AG10803 (cell line): ENCODE measurements around the gene TAF4.
"Not testable (repeated sequence)": the region's sequence is repeated elsewhere in the genome, so short reads cannot be mapped to it uniquely, and the experiment has no call there.

Experiments
- DNase-seq: peaks from one replicate; pipeline ENCODE4 v3.0.0; 2010; ENCODE audit warnings: low read depth
- H3K4me3 ChIP-seq: 2 replicates; pipeline ENCODE4 v1.5.1; 2011; ENCODE audit warnings: mild to moderate bottlenecking, low read length, control low read depth
- TF ChIP-seq, protein P1 (sequence below): conservative IDR thresholded peaks from 2 replicates; pipeline ENCODE4 v1.5.1; 2011; ENCODE audit warnings: mild to moderate bottlenecking, low read length, control low read depth, inconsistent platforms

The TAF4 gene

DNA sequence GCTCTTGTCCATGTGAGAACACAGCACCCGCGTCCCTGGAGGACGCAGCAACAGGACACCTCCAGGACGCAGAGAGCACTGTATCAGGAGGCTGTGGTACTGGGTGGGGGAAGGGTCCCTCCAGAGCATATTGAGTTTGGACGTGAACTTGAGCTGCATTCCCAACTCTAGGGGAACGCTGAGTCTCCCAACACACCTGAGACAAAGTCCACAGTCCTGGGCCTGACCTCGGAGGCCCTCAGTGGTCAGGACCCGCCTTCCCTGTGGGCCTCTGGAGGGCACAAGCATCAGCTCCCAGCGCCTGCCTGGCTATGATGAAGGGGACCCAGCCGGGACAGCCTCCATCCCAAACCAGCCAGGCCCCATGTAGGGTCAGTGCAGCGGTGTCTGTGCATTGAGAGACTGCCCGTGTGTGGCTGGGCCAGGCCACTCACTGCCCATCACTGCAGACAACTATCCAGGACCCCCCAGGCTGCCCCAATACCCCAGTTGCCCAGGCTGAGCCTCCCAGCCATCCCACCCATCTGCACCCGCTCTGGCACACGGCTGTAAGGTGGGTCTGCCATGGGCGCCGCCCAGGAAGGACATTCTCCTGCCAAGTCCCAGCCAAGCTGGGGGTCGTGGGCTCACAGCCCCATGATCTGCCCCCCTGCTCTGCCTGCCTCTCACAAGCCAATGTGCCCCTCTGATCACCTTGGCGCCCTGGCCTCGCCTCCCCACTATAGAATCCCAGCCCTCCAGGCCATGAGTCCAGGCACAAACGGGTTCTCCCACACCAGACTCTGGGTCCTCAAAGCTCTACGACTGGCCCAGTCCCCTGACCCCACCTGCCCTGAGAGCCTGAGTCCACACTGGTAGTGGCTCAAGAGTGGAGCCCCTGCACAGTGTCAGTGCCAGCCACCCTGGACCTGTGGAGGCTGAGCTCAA is 115.7 kb downstream of the TAF4 start:
- H3K4me3 ChIP-seq, result no peak overlapping the region
- TF ChIP-seq, protein P1, sequence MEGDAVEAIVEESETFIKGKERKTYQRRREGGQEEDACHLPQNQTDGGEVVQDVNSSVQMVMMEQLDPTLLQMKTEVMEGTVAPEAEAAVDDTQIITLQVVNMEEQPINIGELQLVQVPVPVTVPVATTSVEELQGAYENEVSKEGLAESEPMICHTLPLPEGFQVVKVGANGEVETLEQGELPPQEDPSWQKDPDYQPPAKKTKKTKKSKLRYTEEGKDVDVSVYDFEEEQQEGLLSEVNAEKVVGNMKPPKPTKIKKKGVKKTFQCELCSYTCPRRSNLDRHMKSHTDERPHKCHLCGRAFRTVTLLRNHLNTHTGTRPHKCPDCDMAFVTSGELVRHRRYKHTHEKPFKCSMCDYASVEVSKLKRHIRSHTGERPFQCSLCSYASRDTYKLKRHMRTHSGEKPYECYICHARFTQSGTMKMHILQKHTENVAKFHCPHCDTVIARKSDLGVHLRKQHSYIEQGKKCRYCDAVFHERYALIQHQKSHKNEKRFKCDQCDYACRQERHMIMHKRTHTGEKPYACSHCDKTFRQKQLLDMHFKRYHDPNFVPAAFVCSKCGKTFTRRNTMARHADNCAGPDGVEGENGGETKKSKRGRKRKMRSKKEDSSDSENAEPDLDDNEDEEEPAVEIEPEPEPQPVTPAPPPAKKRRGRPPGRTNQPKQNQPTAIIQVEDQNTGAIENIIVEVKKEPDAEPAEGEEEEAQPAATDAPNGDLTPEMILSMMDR, result no peak
- no peak for DNase-seq

DNA sequence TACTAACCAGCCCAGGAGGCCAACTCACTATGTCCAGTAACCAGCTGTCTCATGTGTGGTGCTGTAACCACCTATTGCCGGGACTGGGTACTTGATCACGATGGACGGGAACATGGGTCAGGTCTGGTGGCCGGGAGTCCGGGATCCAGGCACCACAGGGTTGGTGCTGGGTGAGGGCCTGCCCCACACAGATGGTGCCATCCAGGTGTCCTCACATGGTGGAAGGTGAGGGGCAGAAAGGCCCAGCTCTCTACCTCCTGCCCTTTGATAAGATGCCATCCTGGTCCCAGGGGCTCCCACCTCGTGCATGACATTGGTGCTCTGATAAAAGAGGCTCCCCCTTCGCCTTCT is 116.3 kb downstream of the TAF4 start:
- no peak overlapping the region for H3K4me3 ChIP-seq
- TF ChIP-seq, protein P1, result no peak
- no peak for DNase-seq

DNA sequence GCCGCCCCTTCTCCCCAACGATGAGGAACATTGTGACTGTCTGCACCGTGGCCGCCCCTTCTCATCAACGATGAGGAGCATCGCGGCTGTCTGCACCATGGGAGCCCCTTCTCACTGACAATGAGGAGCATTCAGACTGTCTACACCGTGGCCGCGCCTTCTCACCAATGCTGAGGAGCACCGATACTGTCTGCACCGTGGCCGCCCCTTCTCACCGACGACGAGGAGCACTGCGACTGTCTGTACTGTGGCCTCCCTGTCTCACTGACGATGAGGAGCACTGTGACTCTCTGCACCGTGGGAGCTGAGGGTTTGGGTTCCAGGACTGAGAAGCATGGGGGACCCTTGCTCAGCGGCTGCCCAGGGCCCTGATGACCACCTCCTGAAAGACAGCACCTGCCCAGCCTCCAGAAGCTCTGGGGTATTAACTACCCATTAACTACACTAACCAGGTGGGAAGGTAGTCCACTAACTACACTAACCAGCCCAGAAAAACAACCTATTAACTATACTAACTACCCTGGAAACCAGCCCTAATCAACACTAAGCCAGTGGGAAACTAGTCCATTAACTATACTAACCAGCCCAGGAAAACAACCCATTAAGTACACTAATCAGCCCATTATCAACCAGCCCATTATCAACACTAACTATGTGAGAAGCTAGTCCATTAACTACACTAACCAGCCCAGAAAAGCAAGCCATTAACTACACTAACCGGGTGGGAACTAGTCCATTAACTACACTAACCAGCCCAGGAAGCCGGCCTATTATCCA is 116.9 kb downstream of the TAF4 start:
- no peak for DNase-seq
- TF ChIP-seq, protein P1, result no peak
- H3K4me3 ChIP-seq, result no peak overlapping the region

DNA sequence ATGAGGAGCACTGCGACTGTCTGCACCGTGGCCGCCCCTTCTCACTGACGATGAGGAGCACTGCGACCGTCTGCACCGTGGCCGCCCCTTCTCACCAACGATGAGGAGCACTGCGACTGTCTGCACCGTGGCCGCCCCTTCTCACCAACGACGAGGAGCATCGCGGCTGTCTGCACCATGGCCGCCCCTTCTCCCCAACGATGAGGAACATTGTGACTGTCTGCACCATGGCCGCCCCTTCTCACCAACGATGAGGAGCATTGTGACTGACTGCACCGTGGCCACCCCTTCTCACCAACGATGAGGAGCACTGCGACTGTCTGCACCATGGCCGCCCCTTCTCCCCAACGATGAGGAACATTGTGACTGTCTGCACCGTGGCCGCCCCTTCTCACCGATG is 117.6 kb downstream of the TAF4 start:
- DNase-seq, H3K4me3 ChIP-seq: not testable (repeated sequence)

DNA sequence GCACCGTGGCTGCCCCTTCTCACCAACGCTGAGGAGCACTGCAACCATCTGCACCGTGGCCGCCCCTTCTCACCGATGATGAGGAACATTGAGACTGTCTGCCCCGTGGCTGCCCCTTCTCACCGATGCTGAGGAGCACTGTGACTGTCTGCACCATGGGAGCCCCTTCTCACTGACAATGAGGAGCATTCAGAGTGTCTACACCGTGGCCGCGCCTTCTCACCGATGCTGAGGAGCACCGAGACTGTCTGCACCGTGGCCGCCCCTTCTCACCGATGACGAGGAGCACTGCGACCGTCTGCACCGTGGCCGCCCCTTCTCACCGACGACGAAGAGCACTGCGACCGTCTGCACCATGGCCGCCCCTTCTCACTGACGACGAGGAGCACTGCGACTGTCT is 120.2 kb downstream of the TAF4 start:
- not testable (repeated sequence) for DNase-seq, H3K4me3 ChIP-seq

DNA sequence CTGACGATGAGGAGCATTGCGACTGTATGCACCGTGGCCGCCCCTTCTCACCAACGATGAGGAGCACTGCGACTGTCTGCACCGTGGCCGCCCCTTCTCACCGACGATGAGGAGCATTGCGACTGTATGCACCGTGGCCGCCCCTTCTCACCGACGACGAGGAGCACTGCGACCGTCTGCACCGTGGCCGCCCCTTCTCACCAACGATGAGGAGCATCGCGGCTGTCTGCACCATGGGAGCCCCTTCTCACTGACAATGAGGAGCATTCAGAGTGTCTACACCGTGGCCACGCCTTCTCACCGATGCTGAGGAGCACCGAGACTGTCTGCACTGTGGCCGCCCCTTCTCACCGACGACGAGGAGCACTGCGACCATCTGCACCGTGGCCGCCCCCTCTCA is 120.7 kb downstream of the TAF4 start:
- not testable (repeated sequence) for H3K4me3 ChIP-seq, DNase-seq

DNA sequence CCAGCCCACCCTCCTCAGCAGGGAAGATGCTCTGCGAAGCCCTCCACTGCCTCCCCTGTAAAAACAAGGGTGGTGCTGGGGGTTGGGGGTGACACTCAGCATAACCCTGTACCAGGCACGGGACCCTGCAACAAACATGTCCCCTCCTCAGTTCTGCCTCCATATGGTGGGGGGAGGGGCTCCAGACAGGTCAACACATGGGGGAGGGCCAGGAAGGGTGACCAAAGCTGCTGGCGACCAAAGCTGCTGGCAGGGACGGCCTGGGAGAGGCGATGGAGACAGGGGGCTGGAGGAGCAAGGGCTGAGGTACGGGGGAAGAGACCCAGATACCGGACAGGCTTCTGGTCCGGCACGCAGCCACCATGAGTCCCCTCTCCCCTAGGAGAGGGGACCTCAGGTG is 123.2 kb downstream of the TAF4 start:
- H3K4me3 ChIP-seq, result no peak overlapping the region
- TF ChIP-seq, protein P1, result no peak
- DNase-seq, result no peak

DNA sequence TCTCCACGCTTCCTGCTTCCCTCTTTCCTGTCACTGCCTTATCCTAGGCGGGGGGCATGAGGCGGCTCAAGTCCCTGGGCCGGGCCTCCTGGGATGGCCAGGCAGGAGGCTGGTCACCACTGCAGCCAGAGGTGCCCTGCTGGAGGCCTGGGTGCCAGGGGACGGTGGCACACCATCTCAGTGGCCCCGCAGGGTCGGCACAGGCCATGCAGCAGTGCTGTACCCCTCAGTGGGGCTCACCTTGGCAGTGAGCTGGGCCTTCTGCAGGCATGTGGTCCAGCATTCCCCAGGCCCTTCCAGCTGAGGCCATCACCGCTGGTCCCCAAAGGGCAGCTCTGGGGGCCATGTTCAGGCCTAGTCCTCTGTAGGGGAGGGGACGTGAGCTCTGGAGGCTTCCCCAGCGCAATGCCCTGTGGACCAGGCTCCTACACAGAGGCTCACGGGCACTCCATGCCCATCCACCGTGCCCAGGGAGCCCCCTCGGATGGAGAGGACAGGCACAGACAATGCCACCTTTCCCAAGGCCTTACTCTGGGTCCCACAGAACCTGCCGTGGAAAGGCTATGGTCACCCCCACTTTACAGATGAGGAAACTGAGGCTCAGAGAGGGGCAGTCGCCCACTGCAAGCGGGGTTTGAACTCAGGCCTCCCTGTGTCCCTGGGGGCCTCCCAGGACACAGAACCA is 123.8 kb downstream of the TAF4 start:
- TF ChIP-seq, protein P1, result no peak
- H3K4me3 ChIP-seq, result no peak overlapping the region
- no peak for DNase-seq
